ENCODE measurements around the gene NMBR.
"Not testable (repeated sequence)": the region's sequence is repeated elsewhere in the genome, so short reads cannot be mapped to it uniquely, and the experiment has no call there.

NMBR gene

GRCh38 chr6:142146828-142147662, at the start of gene NMBR, which contains the start of gene VTA1:
NMBR (minus strand) TSS chr6:142147122; CDS start chr6:142088658, 58,464 bp downstream.
VTA1 (plus strand) TSS chr6:142147263; CDS start chr6:142147288, 25 bp downstream.
- peak; percentile 96 for DNase-seq

- no peak for DNase-seq
Measured at GRCh38 chr6:142195862-142196541, 49.1 kb upstream of the NMBR start.

GRCh38 chr6:142193621-142194020, 46.7 kb upstream of the NMBR start:
- no peak for DNase-seq

GRCh38 chr6:142192343-142192742, 45.4 kb upstream of the NMBR start:
- DNase-seq, result no peak

DNA sequence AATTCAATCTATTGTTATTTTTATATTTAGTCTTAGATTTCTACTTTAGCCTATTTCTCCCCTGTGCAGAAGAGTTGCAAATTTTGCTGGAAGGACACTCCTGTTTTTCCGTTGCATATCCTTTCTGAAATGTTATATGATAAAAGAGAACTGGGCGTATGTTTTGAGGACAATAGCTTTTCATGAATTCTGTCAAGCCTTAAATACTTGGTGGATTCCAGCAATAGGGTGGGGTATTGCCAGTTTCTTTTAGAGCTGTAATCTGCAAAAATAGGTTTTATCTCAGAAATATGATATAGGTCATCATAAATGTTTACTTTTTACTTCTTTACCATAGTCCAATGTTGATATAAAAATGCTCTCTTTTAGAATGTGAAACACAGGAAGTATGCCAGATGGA, 42.1 kb upstream of the NMBR start:
- DNase-seq, result no peak

DNA sequence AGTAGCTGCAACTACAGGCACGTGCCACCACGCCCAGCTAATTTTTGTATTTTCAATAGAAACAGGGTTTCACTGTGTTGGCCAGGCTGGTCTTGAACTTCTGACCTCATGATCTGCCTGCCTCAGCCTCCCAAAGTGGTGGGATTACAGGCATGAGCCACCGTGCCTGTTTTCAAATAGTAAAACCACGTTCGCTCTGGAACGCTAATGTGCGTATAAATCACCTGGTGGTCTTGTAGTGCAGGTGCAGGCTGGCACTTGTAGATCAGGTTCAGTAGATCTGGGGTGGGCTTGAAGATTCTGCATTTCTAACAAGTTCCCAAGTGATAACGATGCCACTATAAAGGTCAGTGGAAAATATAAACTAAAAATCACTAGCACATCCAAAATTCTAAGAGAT, 41.4 kb upstream of the NMBR start:
- not testable (repeated sequence) for DNase-seq

GRCh38 chr6:142187209-142187608, 40.3 kb upstream of the NMBR start:
- peak; percentile 0 for DNase-seq

- DNase-seq, result no peak
Measured at GRCh38 chr6:142185641-142186040, 38.7 kb upstream of the NMBR start.

DNA sequence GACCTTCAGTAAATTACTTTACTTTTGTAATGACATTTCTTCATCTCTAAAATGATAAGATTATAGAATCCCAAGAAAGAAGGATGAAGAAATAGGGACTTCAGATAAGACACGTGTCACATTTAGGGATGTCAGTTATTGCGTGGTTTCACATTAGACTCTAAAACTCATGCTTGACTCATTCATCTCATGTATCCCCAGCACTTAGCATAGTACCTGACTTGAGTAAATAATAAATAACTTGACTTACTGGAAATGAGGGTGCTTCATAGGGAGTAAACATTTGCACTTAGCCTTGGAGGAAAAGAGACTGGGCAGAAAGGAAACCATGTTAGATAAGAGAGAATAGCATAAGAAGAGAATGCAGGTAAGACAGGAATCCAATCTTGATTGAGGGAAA, 37.4 kb upstream of the NMBR start:
- no peak for DNase-seq

DNA sequence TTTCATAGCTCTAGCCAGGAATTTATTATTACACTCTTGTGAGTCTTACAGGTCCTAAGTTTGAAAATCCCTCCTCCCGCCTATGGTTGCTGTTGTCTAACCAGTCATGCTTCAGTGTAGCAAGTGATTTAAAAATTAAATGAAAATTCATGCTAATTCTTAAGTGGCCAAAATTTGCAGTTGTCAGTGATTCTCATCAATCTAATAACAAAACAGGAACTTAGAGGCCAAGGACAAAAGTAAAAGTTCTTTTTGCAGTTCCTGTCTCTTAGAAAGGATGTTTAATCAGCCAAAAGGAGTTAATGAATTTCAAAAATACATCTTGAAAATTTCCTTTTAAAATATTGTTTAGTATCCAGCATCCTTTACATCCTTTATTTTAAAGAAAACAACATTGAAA, 36.4 kb upstream of the NMBR start:
- DNase-seq, result no peak

GRCh38 chr6:142182004-142182403, 35.1 kb upstream of the NMBR start:
- no peak for DNase-seq

DNA sequence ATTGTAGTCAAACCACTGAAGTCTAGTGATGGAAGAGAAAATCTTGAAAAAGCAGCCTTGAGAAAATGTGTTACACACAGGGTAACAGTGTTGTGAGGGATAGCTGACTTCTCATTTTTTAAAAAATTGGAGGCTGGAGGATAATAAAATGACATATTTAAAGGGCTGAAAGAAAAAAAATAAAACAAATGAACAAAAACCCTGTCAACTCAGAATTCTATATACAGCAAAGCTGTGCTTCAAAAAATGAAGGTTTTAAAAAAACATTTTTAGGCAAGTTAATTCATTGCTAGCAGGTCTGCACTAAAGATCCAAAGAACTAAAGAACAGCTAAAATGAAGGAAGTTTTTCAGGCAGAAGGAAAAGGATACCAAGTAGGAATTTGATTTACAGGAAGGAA, 31.2 kb upstream of the NMBR start:
- no peak for DNase-seq

DNA sequence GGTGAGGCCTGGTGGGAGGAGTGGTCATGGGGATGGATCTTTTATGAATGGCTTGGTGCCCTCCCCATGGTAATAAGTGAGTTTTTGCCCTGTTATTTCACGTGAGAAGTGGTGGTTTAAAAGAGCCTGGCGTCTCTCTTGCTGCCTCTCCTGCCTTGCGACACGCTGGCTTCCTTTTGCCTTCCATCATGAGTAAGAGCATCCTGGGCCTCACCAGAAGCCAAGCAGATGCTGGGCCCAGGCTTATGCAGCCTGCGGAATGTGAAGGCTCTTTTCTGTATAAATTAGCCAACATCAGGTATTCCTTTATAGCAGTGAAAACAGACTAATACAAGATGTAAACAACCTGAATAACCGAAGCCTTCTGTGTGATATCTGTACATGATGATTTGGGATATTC, 27.8 kb upstream of the NMBR start:
- DNase-seq, result no peak

DNA sequence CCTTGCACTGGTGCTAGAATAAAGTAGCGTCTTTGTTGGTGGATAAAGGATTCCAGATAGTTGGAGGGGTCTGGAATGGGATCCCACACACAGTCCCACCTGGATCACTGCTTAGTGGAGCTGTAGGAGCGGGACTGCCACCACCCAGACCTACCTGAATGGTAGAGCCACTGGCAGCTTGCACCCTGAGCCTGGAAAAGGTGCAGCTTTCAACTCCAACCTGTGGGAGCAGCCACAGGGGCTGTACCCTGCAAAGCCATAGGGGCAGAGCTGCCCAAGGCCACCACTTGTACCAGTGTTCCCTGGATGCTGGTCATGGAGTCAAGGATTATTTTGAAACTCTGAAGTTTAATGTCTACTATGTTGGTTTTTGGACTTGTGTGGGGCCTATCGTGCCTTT, 27.1 kb upstream of the NMBR start:
- DNase-seq, result no peak

DNA sequence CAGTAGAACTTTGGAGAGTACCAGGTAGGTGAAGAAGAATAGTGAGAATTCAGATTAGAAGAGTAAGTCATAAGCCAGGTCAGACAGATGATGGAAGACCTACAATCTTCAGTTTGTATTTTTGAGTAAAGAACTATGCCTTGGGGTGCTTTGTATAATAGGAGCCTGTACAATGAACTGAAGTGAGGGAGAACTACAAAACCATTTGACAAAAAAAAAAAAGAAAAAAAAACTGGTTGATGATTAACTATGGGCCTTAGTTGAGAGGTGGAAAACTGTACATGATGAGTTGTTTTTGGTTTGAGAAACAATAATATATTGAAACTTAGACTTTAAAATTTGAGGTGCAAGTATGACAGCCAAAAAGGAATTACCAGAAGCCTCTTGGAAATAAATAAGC, 25.8 kb upstream of the NMBR start:
- no peak for DNase-seq

DNA sequence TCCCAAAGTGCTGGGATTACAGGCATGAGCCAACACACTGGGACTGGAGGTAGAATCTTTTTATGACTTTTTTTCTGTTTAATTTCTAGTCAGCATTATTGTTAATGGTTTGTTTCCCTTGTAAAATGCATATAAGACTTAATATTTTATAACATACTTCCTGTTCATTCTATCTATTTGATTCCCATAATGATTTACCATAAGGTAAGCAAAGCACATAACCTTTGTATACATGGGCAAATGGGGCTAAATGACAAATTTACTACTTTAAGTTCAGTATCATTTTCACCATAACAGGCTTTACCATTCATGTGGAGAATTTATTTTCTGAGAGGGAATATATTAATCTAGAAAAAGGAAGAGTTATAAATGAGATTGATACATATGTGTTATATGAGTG, 24.4 kb upstream of the NMBR start:
- DNase-seq, result no peak

DNA sequence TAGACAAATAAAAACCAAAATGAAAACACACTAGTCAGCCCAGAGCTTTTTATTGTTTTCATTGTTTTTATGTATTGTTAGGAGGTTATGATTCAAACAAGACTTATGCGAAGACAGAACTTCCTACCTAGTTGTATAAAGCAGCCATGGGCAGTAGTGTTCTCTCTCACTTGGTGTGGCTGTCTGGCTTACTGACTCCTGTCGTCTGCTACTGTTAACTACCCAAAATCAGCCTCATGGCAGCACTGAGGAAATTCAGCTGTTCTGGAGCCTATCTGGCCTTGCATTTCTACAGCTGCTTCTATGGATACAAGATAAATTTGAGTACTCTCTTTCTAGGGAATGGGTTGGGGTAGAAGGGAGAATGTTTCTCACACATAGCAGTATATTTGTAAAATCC, 20.6 kb upstream of the NMBR start:
- no peak for DNase-seq

DNA sequence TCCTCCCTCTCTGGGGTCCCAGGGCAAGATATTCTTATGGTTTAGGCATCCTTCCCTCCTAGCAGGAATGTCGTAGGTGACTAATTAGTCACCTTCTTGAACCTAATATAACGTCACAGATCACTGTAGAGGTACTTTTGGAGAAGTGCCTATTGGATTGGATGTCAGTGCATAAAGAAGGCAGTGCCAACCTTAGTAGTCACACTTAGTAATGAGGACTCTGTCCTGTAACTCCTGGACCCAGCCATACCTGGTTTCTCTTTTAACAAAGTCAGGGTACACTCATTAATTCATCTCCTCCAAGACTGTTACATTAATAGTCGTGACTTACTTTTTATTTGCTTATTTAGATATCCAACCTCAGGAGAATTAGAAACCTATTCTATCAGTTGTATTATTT, 20.1 kb upstream of the NMBR start:
- DNase-seq, result no peak

DNA sequence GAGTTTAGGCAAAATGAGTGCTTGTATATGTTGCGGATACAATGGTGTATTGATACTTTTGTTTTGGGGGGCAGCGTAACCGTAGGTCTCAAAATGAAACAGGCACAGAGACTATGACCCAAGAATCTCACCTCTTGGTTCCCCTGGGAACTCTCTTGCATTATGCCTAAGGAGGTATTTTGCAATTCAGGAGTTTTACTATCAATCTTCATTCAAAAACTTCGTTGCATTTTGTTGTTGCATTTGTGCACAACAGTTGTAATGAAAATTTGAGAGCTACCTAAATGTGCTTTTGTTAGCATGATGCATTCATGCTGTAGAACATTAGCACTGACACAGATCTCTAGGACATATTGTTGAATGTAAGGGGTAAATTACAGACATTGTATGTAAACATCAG, 18.3 kb upstream of the NMBR start:
- no peak for DNase-seq

DNA sequence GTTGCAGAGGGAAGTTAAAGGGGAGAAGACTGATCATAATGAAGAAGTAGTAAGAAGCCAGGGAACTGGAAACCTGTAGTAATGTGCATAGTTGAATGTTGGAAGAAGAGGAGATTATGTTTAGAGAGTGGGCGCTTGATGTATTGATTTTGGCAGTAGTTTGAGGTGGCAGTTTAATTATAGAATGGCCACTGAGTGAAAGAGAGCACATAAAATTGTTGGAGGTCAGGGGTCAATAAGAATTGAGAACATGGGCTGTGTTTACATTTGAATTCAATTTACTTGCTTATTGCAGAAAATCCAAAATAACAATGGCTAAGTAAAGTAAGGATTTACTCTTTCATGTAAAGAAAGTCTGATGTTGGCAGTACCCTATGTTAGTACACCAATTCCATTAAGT, 15.9 kb upstream of the NMBR start:
- DNase-seq, result no peak

GRCh38 chr6:142156758-142157068, 9.8 kb upstream of the NMBR start:
- DNase-seq, result not testable (repeated sequence)

DNA sequence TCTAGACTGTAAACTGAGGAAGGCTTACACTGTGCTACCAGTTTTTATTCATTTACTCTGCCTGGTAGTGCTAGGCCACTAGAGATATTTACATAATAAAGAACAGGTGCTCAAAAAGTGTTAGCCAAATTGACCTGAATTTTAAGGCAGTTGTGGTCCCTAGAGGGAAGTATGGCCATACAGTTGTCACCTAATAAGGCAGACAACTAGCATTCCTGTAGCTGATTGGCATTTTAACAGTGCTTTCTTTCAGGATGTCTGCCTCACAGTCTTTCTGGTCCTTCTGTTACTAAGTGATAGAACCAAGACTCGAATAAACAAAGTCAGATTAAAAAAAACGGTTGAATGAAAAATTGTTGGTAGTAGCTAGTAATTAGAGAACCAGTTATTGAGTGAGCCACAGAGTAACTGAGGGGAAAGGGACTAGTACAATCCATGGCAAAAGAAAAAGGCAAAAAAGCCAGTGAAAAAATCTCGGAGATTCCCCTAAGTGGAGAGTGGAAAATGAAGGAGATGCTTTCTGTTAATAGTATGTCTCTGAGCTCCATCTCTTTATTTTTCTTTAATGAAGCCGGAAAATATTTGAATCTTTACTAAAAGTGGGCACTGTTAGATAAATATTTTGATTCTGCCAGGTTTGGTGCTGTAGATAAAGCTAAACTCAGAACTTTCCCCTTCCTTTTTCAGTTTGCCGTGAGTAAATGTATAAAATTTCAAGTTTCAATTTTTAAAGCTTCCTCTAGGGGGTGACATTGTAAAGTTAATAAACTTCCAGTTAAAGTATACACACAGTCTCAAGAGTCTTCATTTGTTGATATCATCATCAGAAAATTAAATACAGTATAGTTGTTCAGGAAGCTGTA, 9.2 kb upstream of the NMBR start:
- DNase-seq, result no peak

- no peak for DNase-seq
Measured at GRCh38 chr6:142155091-142155490, 8.2 kb upstream of the NMBR start.

- DNase-seq, result no peak
Measured at GRCh38 chr6:142154336-142154735, 7.4 kb upstream of the NMBR start.

All from GDM1 (cell line).